Progenitor cell of endocrine pancreas (in vitro differentiated cells): ENCODE data around the gene TAGAP. TPM values are rescaled to one million over a fixed set of nuclear protein-coding genes. Genes with fewer than 3 reads are reported as not detected.
"Not testable (repeated sequence)": the region's sequence is repeated elsewhere in the genome, so short reads cannot be mapped to it uniquely, and the experiment has no call there.

ENCODE experiments used
- DNase-seq: peaks from one replicate; pipeline ENCODE4 v3.0.0; 2021; ENCODE audit warnings: low spot score; ENCODE audit not compliant: unreplicated experiment
- H3K27ac Mint-ChIP-seq: 2 replicates; pipeline ENCODE4 v1.8.0; 2021; ENCODE audit warnings: mild to moderate bottlenecking, moderate library complexity, mixed read lengths
- H3K27me3 Mint-ChIP-seq: 2 replicates; pipeline ENCODE4 v1.8.0; 2021; ENCODE audit warnings: mixed read lengths
- H3K36me3 Mint-ChIP-seq: 2 replicates; pipeline ENCODE4 v1.8.0; 2022; ENCODE audit warnings: mixed read lengths; ENCODE audit not compliant: insufficient read depth
- H3K4me1 Mint-ChIP-seq: 2 replicates; pipeline ENCODE4 v1.8.0; 2021; ENCODE audit warnings: low read depth, mixed read lengths
- H3K4me3 Mint-ChIP-seq: 2 replicates; pipeline ENCODE4 v1.8.0; 2021; ENCODE audit warnings: low read depth, mild to moderate bottlenecking, moderate library complexity, mixed read lengths
- H3K9me3 Mint-ChIP-seq: 2 replicates; pipeline ENCODE4 v1.8.0; 2021; ENCODE audit warnings: low read depth, mixed read lengths
- CTCF ChIP-seq: fragments of 200-600 bp; sonication (generic); IDR thresholded peaks from one replicate; pipeline ENCODE4 v1.5.0; 2021; ENCODE audit warnings: antibody characterized with exemption, mild to moderate bottlenecking; ENCODE audit not compliant: unreplicated experiment
- total RNA-seq: library from RNA; stranded (reverse); gene quantifications from 2 replicates; pipeline ENCODE4 v1.2.1, GENCODE V29; 2021

Gene TAGAP
- total RNA-seq, 1 donor from 2014 or later, result not detected

- Mint-ChIP-seq H3K4me1 (no peaks in the 10 kb centered on the region), H3K27ac (no peak overlapping the region)
These were observed 26.8 kb downstream of the TAGAP start for GRCh38 chr6:159017757-159018559.

GRCh38 chr6:159014406-159014805, 30.4 kb downstream of the TAGAP start:
- H3K4me3 Mint-ChIP-seq, result no peak overlapping the region
- H3K9me3 Mint-ChIP-seq, result no peaks in the 10 kb centered on the region
- TF ChIP-seq CTCF, result no peak
- H3K36me3 Mint-ChIP-seq, result no peaks in the 10 kb centered on the region
- H3K27me3 Mint-ChIP-seq, result peaks cover 2% of the 10 kb centered on the region
- no peaks in the 10 kb centered on the region for H3K4me1 Mint-ChIP-seq
- H3K27ac Mint-ChIP-seq, result no peak overlapping the region
- no peak for DNase-seq

More at GRCh38 chr6:159017757-159018559, 26.8 kb downstream of the TAGAP start:
- no peak for TF ChIP-seq CTCF
- DNase-seq, result no peak
- Mint-ChIP-seq H3K4me3 (no peak overlapping the region), H3K36me3 (no peaks in the 10 kb centered on the region), H3K27me3 (peaks cover 2% of the 10 kb centered on the region), H3K9me3 (no peaks in the 10 kb centered on the region)

GRCh38 chr6:159013229-159013628, 31.6 kb downstream of the TAGAP start:
- DNase-seq, result no peak
- Mint-ChIP-seq H3K27me3 (no peaks in the 10 kb centered on the region), H3K36me3 (no peaks in the 10 kb centered on the region), H3K9me3 (no peaks in the 10 kb centered on the region), H3K4me3 (no peak overlapping the region), H3K4me1 (no peaks in the 10 kb centered on the region), H3K27ac (no peak overlapping the region)
- no peak for TF ChIP-seq CTCF

GRCh38 chr6:159012201-159012600, 32.6 kb downstream of the TAGAP start:
- Mint-ChIP-seq H3K4me1 (no peaks in the 10 kb centered on the region), H3K27me3 (peaks cover 3% of the 10 kb centered on the region), H3K27ac (no peak overlapping the region), H3K9me3 (no peaks in the 10 kb centered on the region), H3K4me3 (no peak overlapping the region), H3K36me3 (no peaks in the 10 kb centered on the region)
- no peak for DNase-seq
- TF ChIP-seq CTCF, result no peak

- H3K4me1 Mint-ChIP-seq, H3K27me3 Mint-ChIP-seq: not testable (repeated sequence)
These were observed 34.7 kb downstream of the TAGAP start for GRCh38 chr6:159010037-159010612.

More at GRCh38 chr6:159010037-159010612, 34.7 kb downstream of the TAGAP start:
- not testable (repeated sequence) for H3K27ac Mint-ChIP-seq, H3K36me3 Mint-ChIP-seq, H3K9me3 Mint-ChIP-seq, DNase-seq, H3K4me3 Mint-ChIP-seq
